ENCODE data around the gene NPLOC4. TPM values are rescaled to one million over a fixed set of nuclear protein-coding genes. Genes with fewer than 3 reads are reported as not detected.
A peak's percentile ranks its signal among the peaks of the same experiment; 100 is the strongest.

The NPLOC4 gene
- total RNA-seq, 4 donors from 2014 or later = 176 to 290 (median 263) TPM

- Histone ChIP-seq H3K9me3 (no peaks in the 10 kb centered on the region), H3K27me3 (peaks cover 33 to 47% (median 47%) of the 10 kb centered on the region in 3 donors), H3K4me3 (no peak overlapping the region), H3K4me1 (peaks cover 12 to 17% of the 10 kb centered on the region in 2 donors), H3K27ac (no peak overlapping the region), H3K36me3 (no peaks in the 10 kb centered on the region)
- TF ChIP-seq CTCF (IDR thresholded peaks at IDR 0.05 in 4 of 5, conservative IDR thresholded peaks at IDR 0.05 in 1 of 5) (no peak), POLR2A (IDR thresholded peaks at IDR 0.05) (no peak)
- ATAC-seq (no peak), DNase-seq (no peak)
- intact Hi-C loops (cut with DNase I; ENCODE audit: low total_unique reads) = no loop called here
- in situ Hi-C loops (cut with MboI; ENCODE audit: low sequenced_read_pairs in 4 of 4) = no loop called here
Observed at GRCh38 chr17:81528651-81529436, 108.1 kb downstream of the NPLOC4 start.

GRCh38 chr17:81528384-81528650, 108.6 kb downstream of the NPLOC4 start:
- Histone ChIP-seq H3K4me1 (peaks cover 12 to 17% of the 10 kb centered on the region in 2 donors), H3K9me3 (no peaks in the 10 kb centered on the region), H3K27me3 (peaks cover 39 to 51% (median 50%) of the 10 kb centered on the region in 3 donors), H3K36me3 (no peaks in the 10 kb centered on the region), H3K4me3 (no peak overlapping the region), H3K27ac (no peak overlapping the region)
- no peak for TF ChIP-seq POLR2A (IDR thresholded peaks at IDR 0.05)
- no peak for TF ChIP-seq CTCF (IDR thresholded peaks at IDR 0.05 in 4 of 5, conservative IDR thresholded peaks at IDR 0.05 in 1 of 5)
- in situ Hi-C loops (cut with MboI; ENCODE audit: low sequenced_read_pairs in 4 of 4) = no loop called here
- intact Hi-C loops (cut with DNase I; ENCODE audit: low total_unique reads) = no loop called here
- no peak for ATAC-seq
- DNase-seq = no peak

GRCh38 chr17:81527591-81528383, 109.1 kb downstream of the NPLOC4 start, which contains the start of gene FSCN2:
Gene FSCN2 (plus strand): TSS chr17:81528377. CDS start chr17:81528532, 155 bp downstream.
- DNase-seq (no peak), ATAC-seq (peak; percentile 40 to 56)
- no peak within 1 kb of the TSS for H3K27ac ChIP-seq
- intact Hi-C loops (cut with DNase I; ENCODE audit: low total_unique reads) = no loop called here
- in situ Hi-C loops (cut with MboI; ENCODE audit: low sequenced_read_pairs in 4 of 4) = no loop called here
- peaks cover 12 to 17% of the 10 kb centered on the region in 2 donors for H3K4me1 ChIP-seq
- H3K27me3 ChIP-seq = peaks cover 42 to 55% (median 53%) of the 10 kb centered on the region in 3 donors
- no peak within 1 kb of the TSS for H3K4me3 ChIP-seq
- no peaks in the 10 kb centered on the region for H3K36me3 ChIP-seq
- H3K9me3 ChIP-seq = no peaks in the 10 kb centered on the region
- no peak for TF ChIP-seq POLR2A (IDR thresholded peaks at IDR 0.05)
- TF ChIP-seq CTCF (IDR thresholded peaks at IDR 0.05 in 4 of 5, conservative IDR thresholded peaks at IDR 0.05 in 1 of 5) = peak in 3 of 5 experiments; percentile 12 to 38 (median 37)

GRCh38 chr17:81526662-81527571, 110.0 kb downstream of the NPLOC4 start:
- DNase-seq = peak; percentile 44 to 47
- H3K36me3 ChIP-seq = no peaks in the 10 kb centered on the region
- in situ Hi-C loops (cut with MboI; ENCODE audit: low sequenced_read_pairs in 4 of 4) (no loop called here), intact Hi-C loops (cut with DNase I; ENCODE audit: low total_unique reads) (no loop called here)
- ATAC-seq = peak; percentile 55 to 80
- H3K27ac ChIP-seq = no peak overlapping the region
- H3K27me3 ChIP-seq = peaks cover 42 to 58% (median 53%) of the 10 kb centered on the region in 3 donors
- H3K9me3 ChIP-seq = no peaks in the 10 kb centered on the region
- TF ChIP-seq CTCF (IDR thresholded peaks at IDR 0.05 in 4 of 5, conservative IDR thresholded peaks at IDR 0.05 in 1 of 5) (no peak), POLR2A (IDR thresholded peaks at IDR 0.05) (no peak)
- H3K4me3 ChIP-seq = no peak overlapping the region
- H3K4me1 ChIP-seq = peaks cover 12 to 17% of the 10 kb centered on the region in 2 donors

Data from gastrocnemius medialis (tissue), 4 donors.